ENCODE results near the gene TMEM223. TPM values are rescaled to one million over a fixed set of nuclear protein-coding genes. Genes with fewer than 3 reads are reported as not detected.

TMEM223 gene
- total RNA-seq, 1 experiment from 2014 or later: 22.2 TPM

- H2BK5ac ChIP-seq (ENCODE audit: insufficient read length, low read length): no peak overlapping the region
- no peaks in the 10 kb centered on the region for H4K20me1 ChIP-seq (ENCODE audit: control insufficient read depth, insufficient read depth, insufficient read length)
- no peak overlapping the region for H3K9ac ChIP-seq (ENCODE audit: extremely low read depth, insufficient read length, low read length)
- H4K8ac ChIP-seq (replicated peaks; ENCODE audit: insufficient read length, low read depth, low read length): no peak overlapping the region
- Mint-ChIP-seq H3K4me1 (peaks cover 27 to 37% of the 10 kb centered on the region in 2 experiments), H3K4me3 (peak overlapping the region; percentile 89 to 94), H3K27ac (peak overlapping the region in 2 of 3 experiments; percentile 57 to 90; a peak in 4 of 7 replicates), H3K36me3 (ENCODE audit: insufficient read depth in 1 of 3, low read depth in 3 of 3) (peaks cover 17 to 65% (median 40%) of the 10 kb centered on the region in 3 experiments; a peak in 6 of 7 replicates), H3K9me3 (no peaks in the 10 kb centered on the region; a peak in 1 of 5 replicates), H3K27me3 (ENCODE audit: low read depth) (no peaks in the 10 kb centered on the region; the same call in 1 of the 2 replicates)
- no peak overlapping the region for H3K18ac ChIP-seq (ENCODE audit: insufficient read length, low read depth, low read length)
- no CpG with 5 or more reads among the region's 5 CpGs for WGBS (ENCODE audit: extremely low coverage, insufficient read length, low lambda C conversion rate)
- no peak overlapping the region for H3K56ac ChIP-seq (ENCODE audit: insufficient read length, low read depth, low read length)
- no peaks in the 10 kb centered on the region for H3K9me3 ChIP-seq (ENCODE audit: control insufficient read depth, low read depth, low read length)
- no peak overlapping the region for H3K27ac ChIP-seq (ENCODE audit: insufficient read length, low read depth, low read length)
- no peak overlapping the region for H4K5ac ChIP-seq (ENCODE audit: insufficient read length, low read depth, low read length)
- H3K23me2 ChIP-seq (ENCODE audit: insufficient read length, low read depth, low read length, poor library complexity, severe bottlenecking): peaks cover 4% of the 10 kb centered on the region
- H2BK12ac ChIP-seq (ENCODE audit: insufficient read length, low read depth, low read length): no peak overlapping the region
- no peak overlapping the region for H4K91ac ChIP-seq (ENCODE audit: insufficient read length, low read depth, low read length)
- H2BK120ac ChIP-seq (ENCODE audit: low read depth, low read length, poor library complexity, severe bottlenecking): no peak overlapping the region
- no peak overlapping the region for H2BK20ac ChIP-seq (ENCODE audit: low read depth, low read length, poor library complexity, severe bottlenecking)
- no peak overlapping the region for H3K14ac ChIP-seq (ENCODE audit: insufficient read depth, low read length)
- H3K23ac ChIP-seq (ENCODE audit: insufficient read length, low read depth, low read length): no peak overlapping the region
- no peak overlapping the region for H3K4ac ChIP-seq (ENCODE audit: low read depth, low read length)
- no peak overlapping the region for H3T11ph ChIP-seq (ENCODE audit: low read length)
- no peak for TF ChIP-seq CTCF (conservative IDR thresholded peaks at IDR 0.05)
- H3K79me1 ChIP-seq (ENCODE audit: insufficient read depth, low read depth, low read length, poor library complexity, severe bottlenecking): no peaks in the 10 kb centered on the region
- H3K4me2 ChIP-seq (ENCODE audit: insufficient read depth, insufficient read length, low read length): no peak overlapping the region
- peak; percentile 59 for DNase-seq
- H2BK15ac ChIP-seq (ENCODE audit: low read depth, low read length): no peak overlapping the region
- H3K4me1 ChIP-seq (ENCODE audit: insufficient read depth, low read length): no peaks in the 10 kb centered on the region
- no peaks in the 10 kb centered on the region; the same call in 1 of the 2 replicates for H3K79me2 ChIP-seq (ENCODE audit: insufficient read depth, low read length)
- no peak overlapping the region for H2AFZ ChIP-seq (ENCODE audit: low read length)
- no peak overlapping the region for H2AK5ac ChIP-seq (ENCODE audit: insufficient read length, low read length)
- H3K27me3 ChIP-seq (ENCODE audit: insufficient read depth, low read length): no peaks in the 10 kb centered on the region
Measured at GRCh38 chr11:62788991-62789390, 2.8 kb downstream of the TMEM223 start.

All from H9 (cell line).